SK-N-MC (cell line): Measurements from ENCODE around the gene SPTBN2.

Experiments
- EZH2 ChIP-seq: fragments of 200-600 bp; sonication (generic); IDR thresholded peaks from one replicate; pipeline ENCODE4 v1.6.1; 2017; ENCODE audit warnings: antibody characterized with exemption
- FOXP2 ChIP-seq: optimal IDR thresholded peaks from 2 replicates; pipeline ENCODE3; 2011; ENCODE audit warnings: mild to moderate bottlenecking, moderate library complexity; ENCODE audit not compliant: insufficient read depth; ENCODE audit errors: extremely low read length, control extremely low read depth
- POLR2AphosphoS5 ChIP-seq: IDR thresholded peaks from 2 replicates; pipeline ENCODE4 v1.6.1; 2012; ENCODE audit warnings: mild to moderate bottlenecking, low read depth, low read length, borderline replicate concordance

- TF ChIP-seq POLR2AphosphoS5: no peak
- TF ChIP-seq EZH2: no peak
- no peak for TF ChIP-seq FOXP2
Measured at GRCh38 chr11:66728693-66729385, at the start of gene SPTBN2.
